Right atrium auricular region (tissue), 2 donors: Measurements from ENCODE around the gene VPS9D1. TPM values are rescaled to one million over a fixed set of nuclear protein-coding genes. Genes with fewer than 3 reads are reported as not detected.

Experiments used
- DNase-seq: peaks from one replicate; pipeline ENCODE4 v3.0.0-alpha.2; 2019; ENCODE audit warnings: low spot score
- H3K27ac ChIP-seq, 2 donors: fragments of 200-600 bp; sonication (generic); 1 replicate in 1 of 2; 2 replicates in 1 of 2; pipeline ENCODE4 v1.5.1; 2016 to 2019
- H3K27me3 ChIP-seq, 2 donors: fragments of 200-600 bp; sonication (generic); one replicate each; pipeline versions ENCODE4 v1.5.1 to v1.6.0; 2017 to 2019
- H3K36me3 ChIP-seq: fragments of 200-600 bp; sonication (generic); one replicate; pipeline ENCODE4 v1.5.1; 2016
- H3K4me1 ChIP-seq, 2 donors: fragments of 200-600 bp; sonication (generic); one replicate each; pipeline versions ENCODE4 v1.5.1 to v1.6.0; 2017 to 2019
- H3K4me3 ChIP-seq, 2 donors: fragments of 200-600 bp; sonication (generic); 1 replicate in 1 of 2; 2 replicates in 1 of 2; pipeline ENCODE4 v1.5.1; 2017 to 2019; ENCODE audit warnings: mild to moderate bottlenecking in 1 of 2, moderate library complexity in 1 of 2
- H3K9me3 ChIP-seq, 2 donors: fragments of 200-600 bp; sonication (generic); one replicate each; pipeline ENCODE4 v1.5.1; 2019
- total RNA-seq, 2 donors: library from RNA; depleted of rRNA; stranded (reverse); fragments of >200 nt; gene quantifications; one replicate each; pipeline ENCODE4 v1.1.0, GENCODE V29; 2016
- TF ChIP-seq, protein P1 (sequence below), 2 donors: fragments of 200-600 bp; sonication (generic); IDR thresholded peaks; one replicate each; pipeline ENCODE4 v1.5.1; 2019; ENCODE audit warnings: antibody characterized with exemption in 2 of 2

The VPS9D1 gene
- total RNA-seq, 2 donors from 2014 or later, result 7.3 to 11.3 TPM

DNA sequence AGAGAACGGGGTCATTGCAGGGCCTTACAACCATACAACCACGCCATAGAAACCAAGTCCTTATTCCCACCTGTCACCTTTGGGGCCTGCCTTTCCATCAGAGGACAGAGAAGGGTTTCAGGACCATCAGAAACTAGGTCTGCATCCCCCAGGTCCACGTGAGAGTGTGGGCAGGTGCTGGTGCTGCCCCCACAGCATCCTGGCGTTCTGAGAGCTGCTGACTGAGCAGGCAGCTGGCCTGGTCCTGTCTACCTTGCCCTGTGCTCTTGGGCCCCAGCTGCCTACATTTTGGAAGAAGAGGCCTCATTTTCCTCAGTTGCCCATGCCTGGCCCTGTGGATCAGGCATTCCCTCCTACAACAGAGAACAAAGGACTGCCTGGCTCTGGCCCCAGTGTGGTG, 22.2 kb upstream of the VPS9D1 start:
- DNase-seq, result no peak
- H3K27me3 ChIP-seq, result no peaks in the 10 kb centered on the region
- no peak overlapping the region for H3K27ac ChIP-seq
- TF ChIP-seq, protein P1, sequence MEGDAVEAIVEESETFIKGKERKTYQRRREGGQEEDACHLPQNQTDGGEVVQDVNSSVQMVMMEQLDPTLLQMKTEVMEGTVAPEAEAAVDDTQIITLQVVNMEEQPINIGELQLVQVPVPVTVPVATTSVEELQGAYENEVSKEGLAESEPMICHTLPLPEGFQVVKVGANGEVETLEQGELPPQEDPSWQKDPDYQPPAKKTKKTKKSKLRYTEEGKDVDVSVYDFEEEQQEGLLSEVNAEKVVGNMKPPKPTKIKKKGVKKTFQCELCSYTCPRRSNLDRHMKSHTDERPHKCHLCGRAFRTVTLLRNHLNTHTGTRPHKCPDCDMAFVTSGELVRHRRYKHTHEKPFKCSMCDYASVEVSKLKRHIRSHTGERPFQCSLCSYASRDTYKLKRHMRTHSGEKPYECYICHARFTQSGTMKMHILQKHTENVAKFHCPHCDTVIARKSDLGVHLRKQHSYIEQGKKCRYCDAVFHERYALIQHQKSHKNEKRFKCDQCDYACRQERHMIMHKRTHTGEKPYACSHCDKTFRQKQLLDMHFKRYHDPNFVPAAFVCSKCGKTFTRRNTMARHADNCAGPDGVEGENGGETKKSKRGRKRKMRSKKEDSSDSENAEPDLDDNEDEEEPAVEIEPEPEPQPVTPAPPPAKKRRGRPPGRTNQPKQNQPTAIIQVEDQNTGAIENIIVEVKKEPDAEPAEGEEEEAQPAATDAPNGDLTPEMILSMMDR (IDR thresholded peaks at IDR 0.05), result no peak
- H3K9me3 ChIP-seq, result no peaks in the 10 kb centered on the region
- peaks cover 33% of the 10 kb centered on the region for H3K36me3 ChIP-seq
- no peak overlapping the region for H3K4me3 ChIP-seq
- no peaks in the 10 kb centered on the region for H3K4me1 ChIP-seq

DNA sequence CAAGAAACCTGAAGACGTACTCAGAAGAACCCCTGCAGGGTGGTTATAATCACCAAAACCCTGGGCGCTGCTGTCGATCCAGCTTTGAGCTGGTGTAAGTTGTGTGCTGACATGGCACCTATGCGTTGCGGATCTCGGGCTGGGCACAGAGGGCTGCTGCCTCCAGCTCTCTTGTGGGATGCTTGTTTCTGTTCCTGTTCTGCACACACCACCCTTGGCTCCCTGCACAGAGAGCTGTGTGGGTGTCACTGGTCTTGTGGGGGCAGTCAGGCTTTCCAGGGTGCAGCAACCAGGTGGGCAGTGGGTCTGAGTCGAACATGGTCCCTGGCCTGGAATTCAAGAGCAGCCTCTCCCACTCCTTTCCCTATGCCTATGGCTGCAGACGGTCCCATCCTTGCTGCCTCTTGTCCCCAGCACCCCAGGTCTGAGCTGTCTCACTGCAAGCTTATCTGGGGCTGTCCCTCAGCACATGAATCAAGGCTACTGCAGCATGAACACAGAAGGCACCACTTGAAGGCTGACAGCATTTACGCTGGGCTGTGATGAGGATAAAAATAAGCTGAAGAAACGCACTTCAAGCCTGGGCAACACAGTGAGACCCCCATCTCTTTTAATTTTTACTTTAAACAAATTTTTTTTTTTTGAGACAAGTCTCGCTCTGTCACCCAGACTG, 20.8 kb upstream of the VPS9D1 start:
- DNase-seq, result no peak
- peaks cover 48% of the 10 kb centered on the region for H3K36me3 ChIP-seq
- TF ChIP-seq, protein P1 (IDR thresholded peaks at IDR 0.05), result no peak
- H3K27me3 ChIP-seq, result no peaks in the 10 kb centered on the region
- H3K4me3 ChIP-seq, result no peak overlapping the region
- H3K9me3 ChIP-seq, result no peaks in the 10 kb centered on the region
- no peak overlapping the region for H3K27ac ChIP-seq
- H3K4me1 ChIP-seq, result no peaks in the 10 kb centered on the region

DNA sequence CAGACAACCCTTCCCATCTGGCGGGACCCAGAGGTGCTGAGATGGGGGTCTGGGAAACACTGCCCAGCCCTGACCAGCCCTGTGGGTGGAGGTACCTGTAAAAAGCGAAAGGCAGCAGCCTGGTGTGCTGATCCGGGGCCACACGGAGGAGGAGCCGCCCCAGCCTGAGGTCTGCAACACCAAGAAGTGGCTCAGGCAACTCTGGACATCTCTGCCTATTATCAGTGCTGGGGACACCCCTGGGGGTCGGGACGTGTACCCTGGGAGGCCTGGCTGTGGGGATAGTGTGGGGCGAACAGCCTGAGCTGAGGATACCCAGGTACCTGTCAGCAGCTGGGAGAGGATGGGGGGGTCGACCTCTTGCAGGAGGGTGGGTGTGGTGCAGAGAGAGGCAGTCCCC, 18.7 kb upstream of the VPS9D1 start:
- H3K4me3 ChIP-seq, result no peak overlapping the region
- no peak overlapping the region for H3K27ac ChIP-seq
- no peaks in the 10 kb centered on the region for H3K4me1 ChIP-seq
- H3K36me3 ChIP-seq, result peaks cover 69% of the 10 kb centered on the region
- no peaks in the 10 kb centered on the region for H3K27me3 ChIP-seq
- no peak for DNase-seq
- no peaks in the 10 kb centered on the region for H3K9me3 ChIP-seq
- TF ChIP-seq, protein P1 (IDR thresholded peaks at IDR 0.05), result no peak

DNA sequence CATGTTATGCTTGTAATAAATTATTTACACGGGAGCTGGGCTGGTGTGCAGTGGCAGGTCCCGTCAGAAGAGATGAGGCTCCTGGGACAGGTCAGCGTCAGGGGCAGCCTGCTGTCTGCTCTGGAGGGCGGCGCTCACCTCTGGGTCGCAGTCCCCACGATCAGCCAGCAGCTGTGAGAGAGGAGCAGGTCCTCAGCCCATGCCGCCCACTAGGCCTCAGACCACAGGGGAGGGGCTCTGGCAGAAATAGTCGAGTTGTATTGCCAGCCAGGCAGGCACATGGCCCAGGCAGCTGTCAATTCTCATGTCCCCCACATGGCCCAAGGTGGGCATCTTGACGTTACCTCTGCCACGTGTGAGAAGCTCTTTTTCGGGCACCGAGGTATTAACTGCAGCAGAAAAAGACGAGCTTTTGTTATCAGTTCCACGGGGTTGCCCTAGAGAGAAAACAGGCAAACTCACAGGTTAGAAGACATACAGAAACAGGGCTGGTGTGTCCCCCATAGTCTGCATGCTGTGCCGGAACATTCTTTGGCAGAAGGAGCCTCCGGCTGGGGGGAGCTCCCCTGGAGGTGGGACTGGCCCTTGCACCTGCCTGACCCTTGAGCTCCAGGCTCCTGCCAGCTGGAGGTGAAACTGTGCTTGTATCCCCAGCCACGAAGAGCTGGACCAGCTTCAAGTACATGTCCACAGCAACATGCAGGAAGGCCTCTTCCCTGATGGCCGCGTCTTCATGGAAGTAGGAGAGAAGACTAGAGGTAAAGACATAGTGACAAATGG, 18.0 kb upstream of the VPS9D1 start:
- DNase-seq, result no peak
- Histone ChIP-seq H3K4me3 (no peak overlapping the region), H3K27me3 (no peaks in the 10 kb centered on the region), H3K9me3 (no peaks in the 10 kb centered on the region), H3K4me1 (no peaks in the 10 kb centered on the region), H3K27ac (no peak overlapping the region), H3K36me3 (peaks cover 75% of the 10 kb centered on the region)
- TF ChIP-seq, protein P1 (IDR thresholded peaks at IDR 0.05), result no peak

DNA sequence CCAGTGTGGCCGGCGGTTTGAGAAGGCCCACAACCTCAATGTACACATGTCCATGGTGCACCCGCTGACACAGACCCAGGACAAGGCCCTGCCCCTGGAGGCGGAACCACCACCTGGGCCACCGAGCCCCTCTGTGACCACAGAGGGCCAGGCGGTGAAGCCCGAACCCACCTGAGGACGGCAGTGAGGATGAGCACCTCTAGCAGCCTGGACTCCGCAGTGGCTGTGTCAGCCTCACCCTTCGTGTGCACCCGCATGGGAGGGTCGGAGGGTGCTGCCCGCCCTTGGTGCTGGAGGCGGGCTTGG, 17.3 kb upstream of the VPS9D1 start:
- H3K9me3 ChIP-seq, result no peaks in the 10 kb centered on the region
- no peak for DNase-seq
- peaks cover 82% of the 10 kb centered on the region for H3K36me3 ChIP-seq
- TF ChIP-seq, protein P1 (IDR thresholded peaks at IDR 0.05), result no peak
- no peaks in the 10 kb centered on the region for H3K4me1 ChIP-seq
- H3K4me3 ChIP-seq, result no peak overlapping the region
- no peak overlapping the region for H3K27ac ChIP-seq
- no peaks in the 10 kb centered on the region for H3K27me3 ChIP-seq
